NT2/D1 (cell line): ENCODE measurements around the gene NTF3.
A peak's percentile ranks its signal among the peaks of the same experiment; 100 is the strongest.

Source experiments
- DNase-seq: peaks from one replicate; pipeline ENCODE4 v3.0.0-alpha.2; 2011; ENCODE audit warnings: low read depth, low spot score
- H3K27me3 ChIP-seq: 2 replicates; pipeline ENCODE4 v1.6.0; 2011; ENCODE audit warnings: mild to moderate bottlenecking; ENCODE audit not compliant: insufficient read length, insufficient read depth
- H3K36me3 ChIP-seq: 2 replicates; pipeline ENCODE4 v1.6.1; 2011; ENCODE audit warnings: mild to moderate bottlenecking, low read length, mixed read lengths; ENCODE audit not compliant: insufficient read depth, insufficient read length
- H3K4me1 ChIP-seq: 2 replicates; pipeline ENCODE4 v1.5.1; 2011; ENCODE audit not compliant: insufficient read depth, insufficient read length
- H3K4me3 ChIP-seq: 2 replicates; pipeline ENCODE4 v1.5.1; 2011; ENCODE audit warnings: low read depth; ENCODE audit not compliant: insufficient read length
- H3K9ac ChIP-seq: 2 replicates; pipeline ENCODE4 v1.6.0; 2011; ENCODE audit warnings: low read depth; ENCODE audit not compliant: insufficient read length
- H3K9me3 ChIP-seq: 2 replicates; pipeline ENCODE4 v1.5.1; 2011; ENCODE audit warnings: mild to moderate bottlenecking, low read length; ENCODE audit not compliant: insufficient read depth
- SUZ12 ChIP-seq: IDR thresholded peaks from 2 replicates; pipeline ENCODE4 v1.6.1; 2011; ENCODE audit not compliant: insufficient read length, insufficient read depth; ENCODE audit errors: extremely low read depth
- YY1 ChIP-seq: IDR thresholded peaks from 2 replicates; pipeline ENCODE4 v1.6.1; 2011; ENCODE audit not compliant: insufficient read length, insufficient read depth
- ZNF274 ChIP-seq: IDR thresholded peaks from 2 replicates; pipeline ENCODE4 v1.6.1; 2011; ENCODE audit warnings: mild to moderate bottlenecking, low read depth, low read length

Gene NTF3

DNA sequence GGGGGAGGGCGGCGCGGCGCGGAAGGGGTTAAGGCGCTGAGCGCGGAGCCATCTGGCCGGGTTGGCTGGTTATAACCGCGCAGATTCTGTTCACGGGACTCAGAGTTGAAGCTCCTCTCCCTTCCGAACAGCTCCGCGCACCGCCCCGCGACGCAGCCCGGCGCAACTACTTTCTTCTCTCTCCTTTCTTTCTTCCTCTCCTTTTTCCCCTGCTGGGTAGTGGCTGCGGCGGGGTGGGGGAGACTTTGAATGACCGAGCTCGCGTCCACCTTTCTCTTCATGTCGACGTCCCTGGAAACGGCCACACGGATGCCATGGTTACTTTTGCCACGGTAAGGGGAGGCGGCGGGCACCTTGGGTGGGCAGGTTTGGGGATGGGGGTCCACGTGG lies at the start of gene NTF3:
Gene NTF3, plus strand, starts transcription at position 98 of the 390 bp plus-strand sequence. Its CDS starts 217 bp downstream, at position 315.
- H3K27me3 ChIP-seq = peaks cover 80% of the 10 kb centered on the region
- peak; percentile 31 for TF ChIP-seq SUZ12
- no peak for TF ChIP-seq ZNF274
- no peak for TF ChIP-seq YY1
- DNase-seq = no peak
- peaks cover 8% of the 10 kb centered on the region for H3K4me1 ChIP-seq
- H3K9ac ChIP-seq = peak within 1 kb of the TSS; percentile 72
- peaks cover 3% of the 10 kb centered on the region for H3K36me3 ChIP-seq
- peak within 1 kb of the TSS; percentile 69 for H3K4me3 ChIP-seq
- H3K9me3 ChIP-seq = no peaks in the 10 kb centered on the region

DNA sequence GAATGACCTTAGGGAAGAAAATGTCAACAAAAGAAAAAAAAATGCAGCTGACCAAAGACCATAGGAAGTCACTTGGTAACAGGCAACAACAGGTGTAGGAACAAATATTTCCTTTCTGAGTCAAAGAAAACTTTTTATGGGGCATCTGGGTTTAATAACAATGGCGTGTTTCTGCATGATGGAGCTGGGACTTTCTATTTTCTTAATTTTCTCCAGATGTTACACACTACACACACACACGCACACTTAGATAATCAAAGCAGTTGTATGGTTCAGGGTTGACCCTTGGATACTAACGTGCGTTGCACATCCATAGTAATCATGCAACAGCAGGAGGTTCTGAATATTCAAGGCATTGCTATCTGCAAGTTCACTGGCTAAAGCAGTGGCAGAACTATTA lies 47.9 kb upstream of the NTF3 start:
- no peak for DNase-seq
- Histone ChIP-seq H3K36me3 (no peaks in the 10 kb centered on the region), H3K4me1 (peaks cover 5% of the 10 kb centered on the region), H3K9me3 (no peaks in the 10 kb centered on the region), H3K27me3 (no peaks in the 10 kb centered on the region), H3K9ac (no peak overlapping the region), H3K4me3 (no peak overlapping the region)
- TF ChIP-seq ZNF274 = no peak
- TF ChIP-seq SUZ12 = no peak
- TF ChIP-seq YY1 = no peak

DNA sequence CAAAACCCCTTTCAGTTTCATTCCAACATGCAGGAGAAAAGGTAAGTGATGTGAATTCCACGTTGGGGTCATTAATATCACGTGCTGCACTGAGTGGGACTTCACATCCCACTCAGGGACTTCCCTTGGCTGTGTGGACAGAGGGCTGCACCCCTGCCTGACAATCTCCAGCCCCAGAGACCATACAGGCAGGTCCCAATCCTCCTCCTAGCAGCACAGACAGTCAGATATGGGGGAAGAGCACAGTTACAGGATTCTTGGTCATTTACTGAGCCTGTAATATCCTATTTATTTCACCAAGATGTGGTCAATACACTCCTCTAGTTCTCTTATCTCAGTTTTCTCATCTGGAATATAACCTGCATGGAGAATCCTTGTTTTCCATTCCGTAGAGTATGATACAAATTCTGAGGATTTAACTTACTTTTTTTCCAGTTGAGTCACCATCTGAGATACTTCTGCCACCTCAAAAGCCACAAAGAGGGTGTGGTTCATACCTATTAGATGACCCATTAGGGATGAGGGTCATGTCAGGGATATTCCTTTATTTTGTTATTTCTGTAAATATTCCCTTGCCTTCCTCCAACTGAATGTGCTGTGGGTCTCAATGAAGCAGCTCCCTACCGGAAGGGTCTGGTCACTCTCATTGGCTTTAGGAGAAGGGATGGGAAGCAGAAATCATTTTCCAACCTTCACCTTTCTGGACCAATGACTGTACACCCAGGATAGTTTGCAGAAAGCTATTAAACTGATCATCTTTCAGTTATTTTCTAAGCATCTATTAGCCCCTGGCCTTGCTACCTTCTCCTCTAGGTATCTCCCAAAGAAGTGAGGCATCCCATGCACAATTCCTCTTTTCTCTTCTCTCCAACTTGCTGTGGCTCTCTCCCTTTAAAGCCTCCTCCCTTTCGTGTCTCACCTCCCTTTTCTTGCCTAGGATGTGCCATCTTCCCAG lies 43.0 kb upstream of the NTF3 start:
- no peaks in the 10 kb centered on the region for H3K27me3 ChIP-seq
- H3K4me3 ChIP-seq = no peak overlapping the region
- TF ChIP-seq YY1 (no peak), ZNF274 (no peak), SUZ12 (no peak)
- H3K9ac ChIP-seq = no peak overlapping the region
- DNase-seq = no peak
- H3K9me3 ChIP-seq = no peaks in the 10 kb centered on the region
- H3K4me1 ChIP-seq = no peaks in the 10 kb centered on the region
- no peaks in the 10 kb centered on the region for H3K36me3 ChIP-seq

DNA sequence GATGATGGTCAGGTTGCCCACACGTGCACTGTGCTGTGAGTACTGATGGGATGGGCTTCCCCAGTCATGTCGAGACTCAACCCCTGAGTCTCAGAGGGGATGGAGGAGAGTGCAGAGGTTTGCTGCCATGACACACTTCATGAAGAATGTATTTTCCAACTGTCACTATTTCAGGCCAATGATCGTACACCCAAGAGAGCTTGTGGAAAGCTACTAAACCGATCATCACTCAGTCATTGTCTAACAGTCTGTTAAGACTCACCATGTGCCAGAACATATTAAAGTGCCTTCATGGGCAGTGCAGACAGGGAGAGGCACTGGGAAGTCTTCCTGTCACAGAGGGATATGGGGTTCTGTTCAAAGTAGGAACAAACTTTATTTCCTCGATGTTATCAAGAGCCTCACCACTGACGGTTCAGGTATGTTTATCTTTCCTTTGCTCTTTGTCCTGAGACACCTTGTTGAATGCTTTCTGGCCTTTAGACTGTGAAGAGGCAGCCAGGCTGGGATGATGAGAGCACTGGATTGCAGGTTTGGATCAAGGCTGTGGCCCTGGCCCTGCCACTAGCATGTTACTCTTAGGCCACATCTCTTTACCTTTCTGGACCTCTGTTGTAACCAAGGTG lies 41.6 kb upstream of the NTF3 start:
- TF ChIP-seq SUZ12 (no peak), ZNF274 (no peak), YY1 (no peak)
- DNase-seq = no peak

DNA sequence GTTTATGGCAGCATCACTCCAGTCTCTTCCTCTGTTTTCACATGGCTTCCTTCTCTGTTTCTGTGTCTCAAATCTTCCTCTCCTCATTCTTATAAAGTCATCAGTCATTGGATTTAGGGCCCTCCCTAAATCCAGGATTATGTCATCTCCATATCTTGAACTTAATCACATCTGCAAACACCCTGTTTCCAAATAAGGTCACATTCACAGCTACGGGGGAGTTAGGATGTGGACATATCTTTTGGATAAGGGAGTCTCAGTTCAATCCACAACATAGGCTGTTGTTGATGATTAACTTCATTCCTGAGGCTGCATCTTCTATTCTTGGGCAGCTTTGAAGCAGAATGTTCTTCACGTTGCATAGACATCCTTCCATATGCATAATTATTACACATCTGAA lies 40.3 kb upstream of the NTF3 start:
- H3K4me1 ChIP-seq = no peaks in the 10 kb centered on the region
- no peak overlapping the region for H3K9ac ChIP-seq
- DNase-seq = no peak
- no peaks in the 10 kb centered on the region for H3K36me3 ChIP-seq
- H3K4me3 ChIP-seq = no peak overlapping the region
- no peaks in the 10 kb centered on the region for H3K9me3 ChIP-seq
- TF ChIP-seq YY1 = no peak
- TF ChIP-seq SUZ12 = no peak
- TF ChIP-seq ZNF274 = no peak
- no peaks in the 10 kb centered on the region for H3K27me3 ChIP-seq

More for the DNA sequence above, 41.6 kb upstream of the NTF3 start:
- Histone ChIP-seq H3K9me3 (no peaks in the 10 kb centered on the region), H3K36me3 (no peaks in the 10 kb centered on the region), H3K4me3 (no peak overlapping the region), H3K9ac (no peak overlapping the region), H3K27me3 (no peaks in the 10 kb centered on the region), H3K4me1 (no peaks in the 10 kb centered on the region)

DNA sequence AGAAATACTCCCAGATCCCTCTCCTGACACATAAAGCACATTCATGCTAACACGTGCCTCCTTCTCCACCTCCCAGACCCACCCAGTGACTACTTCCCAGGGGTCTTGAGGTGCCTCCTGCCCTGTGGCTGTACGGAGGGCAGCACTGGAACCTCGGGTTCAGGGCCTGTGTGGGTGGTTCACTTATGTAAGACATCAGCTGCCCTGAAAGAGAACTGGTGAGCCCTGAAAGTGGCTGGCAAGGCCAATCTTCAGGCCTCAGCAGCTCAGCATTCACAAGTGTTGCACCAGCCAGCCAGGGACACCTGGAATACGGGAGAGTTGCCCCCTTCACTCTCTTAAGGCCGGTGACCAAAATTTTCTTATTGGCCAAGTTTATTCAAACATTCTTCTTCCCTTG lies 38.9 kb upstream of the NTF3 start:
- no peak overlapping the region for H3K4me3 ChIP-seq
- H3K36me3 ChIP-seq = no peaks in the 10 kb centered on the region
- no peaks in the 10 kb centered on the region for H3K27me3 ChIP-seq
- H3K9ac ChIP-seq = no peak overlapping the region
- no peak for DNase-seq
- H3K9me3 ChIP-seq = no peaks in the 10 kb centered on the region
- TF ChIP-seq YY1 (no peak), SUZ12 (no peak), ZNF274 (no peak)
- no peaks in the 10 kb centered on the region for H3K4me1 ChIP-seq
